SIG-M5 (cell line): ENCODE results near the gene DCBLD2.

Experiments
- DNase-seq: peaks from one replicate; lab custom pipeline; 2025; lab: John Stamatoyannopoulos, UW

The DCBLD2 gene

DNA sequence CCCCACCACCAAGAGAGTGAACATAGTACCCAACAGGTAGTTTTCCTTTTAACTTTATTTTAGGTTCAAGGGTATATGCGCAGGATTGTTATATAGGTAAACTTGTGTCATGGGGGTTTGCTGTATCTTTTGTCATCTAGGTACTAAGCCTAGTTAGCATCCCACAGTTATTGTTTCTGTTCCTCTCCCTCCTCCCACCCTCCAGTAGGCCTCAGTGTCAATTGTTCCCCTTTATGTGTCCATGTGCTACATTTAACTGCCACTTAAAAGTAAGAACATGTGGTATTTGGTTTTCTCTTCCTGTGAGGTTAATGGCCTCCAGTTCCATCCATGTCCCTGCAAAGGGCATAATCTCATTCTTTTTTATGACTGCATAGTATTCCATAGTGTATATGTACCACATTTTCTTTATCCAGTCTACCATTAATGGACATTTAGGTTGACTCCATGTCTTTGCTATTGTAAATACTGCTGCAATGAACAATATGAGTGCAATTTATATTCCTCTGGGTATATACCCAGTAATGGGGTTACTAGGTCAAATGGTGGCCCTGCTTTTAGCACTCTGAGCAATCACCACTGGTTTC is 72.2 kb downstream of the DCBLD2 start:
- no peak for DNase-seq

DNA sequence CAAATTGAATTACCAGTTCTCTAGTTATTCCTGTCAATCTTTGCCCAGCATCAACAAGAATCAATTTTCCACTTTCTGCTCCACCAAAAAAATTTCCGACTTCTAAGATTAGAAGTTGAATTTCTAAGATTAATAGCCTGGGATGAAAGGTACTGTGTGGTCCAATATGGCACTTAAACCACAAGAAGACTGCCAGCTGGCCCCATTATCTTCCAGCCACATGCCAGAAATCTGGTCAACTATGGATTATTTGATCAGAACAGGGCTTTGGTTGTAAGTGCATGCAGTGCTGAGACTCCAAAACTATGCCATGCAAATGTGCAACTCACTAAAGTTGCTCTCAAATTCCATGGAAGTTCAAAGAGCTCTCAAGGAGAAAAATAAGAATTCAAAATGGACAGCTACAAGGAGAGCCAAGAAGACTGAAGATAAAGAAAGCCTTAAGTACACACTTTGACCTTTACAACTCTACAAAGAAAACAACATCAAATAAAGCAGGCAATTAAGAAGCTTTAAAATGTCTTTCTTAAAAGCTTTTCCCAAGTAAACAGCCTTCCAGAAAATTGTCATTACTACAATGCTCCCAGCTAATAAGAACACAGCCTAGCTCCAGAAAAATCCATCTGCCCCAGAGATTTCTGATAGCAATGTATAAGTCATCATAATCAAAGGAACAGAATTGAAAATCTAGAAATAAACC is 74.1 kb downstream of the DCBLD2 start:
- DNase-seq: no peak

DNA sequence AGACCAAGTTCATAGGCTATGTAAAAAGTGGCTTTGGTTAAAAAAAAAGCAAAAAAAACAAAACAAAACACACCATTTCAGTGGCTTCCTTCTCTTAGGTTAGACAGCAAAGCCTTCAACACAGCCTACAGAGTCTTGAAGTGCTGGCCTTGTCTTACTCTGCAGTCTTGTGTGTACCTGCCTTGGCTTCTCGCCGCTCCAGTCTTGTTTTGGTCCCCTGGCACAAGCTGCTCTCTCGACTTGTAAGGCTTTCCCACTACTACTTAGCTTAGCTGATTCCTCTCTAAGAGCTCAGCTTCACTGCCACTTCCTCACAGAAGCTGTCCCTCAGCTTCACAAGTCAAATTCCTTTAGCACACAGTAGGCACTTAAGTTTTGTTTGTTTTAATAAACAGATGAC is 75.4 kb downstream of the DCBLD2 start:
- no peak for DNase-seq

DNA sequence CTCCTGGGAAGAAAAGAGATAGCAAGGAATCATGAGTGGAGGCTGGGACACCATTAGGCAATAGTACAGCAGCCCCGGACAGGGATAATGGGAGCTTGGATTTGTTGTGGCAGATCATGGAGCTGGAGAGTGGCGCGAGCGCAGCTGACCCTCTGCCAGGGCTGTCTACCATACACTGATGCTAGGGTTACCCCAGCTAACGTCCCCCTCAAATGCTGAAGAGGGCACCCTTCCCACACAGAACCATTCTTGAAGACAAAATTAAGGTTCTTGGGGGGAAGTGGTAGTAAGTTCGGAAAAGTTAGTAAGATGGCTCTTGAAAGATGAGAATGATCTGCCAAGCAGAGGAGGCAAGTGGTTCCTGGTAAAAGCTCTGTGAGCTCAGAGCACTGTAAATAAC is 77.2 kb downstream of the DCBLD2 start:
- DNase-seq: no peak

DNA sequence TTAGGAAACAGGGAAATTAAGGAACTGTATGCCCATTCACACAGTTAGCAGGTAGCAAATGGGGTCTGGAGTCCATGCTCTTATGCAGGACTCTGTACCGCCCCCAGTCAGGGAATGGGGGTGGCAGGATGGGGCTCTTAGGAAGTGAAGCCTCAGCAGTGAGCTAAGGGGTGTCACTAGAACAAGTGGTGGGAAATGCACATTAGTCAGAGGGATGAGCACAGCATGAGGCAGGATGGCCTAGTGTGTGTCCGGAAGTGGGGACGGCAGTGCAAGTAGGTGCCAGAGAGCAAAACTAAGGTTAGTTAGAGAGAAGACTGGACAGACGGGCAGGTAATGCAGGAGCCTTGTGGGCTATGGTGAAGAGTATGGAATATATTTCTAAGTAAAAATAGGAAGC is 77.7 kb downstream of the DCBLD2 start:
- DNase-seq: no peak

DNA sequence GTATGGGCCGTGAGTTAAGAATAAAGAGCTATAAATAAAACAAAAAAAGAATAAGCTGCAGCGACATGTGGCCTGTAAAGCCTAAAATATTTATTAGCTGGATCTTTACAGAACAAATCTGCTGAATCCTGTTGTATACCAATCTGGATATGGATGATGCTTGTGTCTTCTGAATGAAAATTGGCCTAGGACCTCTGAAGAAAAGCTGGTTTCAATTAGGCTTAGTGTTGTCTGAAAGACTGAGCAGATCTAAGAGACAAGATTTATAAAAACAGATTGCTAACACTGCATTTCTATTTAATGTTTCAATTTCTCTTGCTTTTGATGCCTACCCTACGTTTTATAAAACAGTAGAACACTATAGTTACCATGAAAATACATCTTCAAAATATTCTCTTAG is 80.4 kb downstream of the DCBLD2 start:
- DNase-seq: no peak

DNA sequence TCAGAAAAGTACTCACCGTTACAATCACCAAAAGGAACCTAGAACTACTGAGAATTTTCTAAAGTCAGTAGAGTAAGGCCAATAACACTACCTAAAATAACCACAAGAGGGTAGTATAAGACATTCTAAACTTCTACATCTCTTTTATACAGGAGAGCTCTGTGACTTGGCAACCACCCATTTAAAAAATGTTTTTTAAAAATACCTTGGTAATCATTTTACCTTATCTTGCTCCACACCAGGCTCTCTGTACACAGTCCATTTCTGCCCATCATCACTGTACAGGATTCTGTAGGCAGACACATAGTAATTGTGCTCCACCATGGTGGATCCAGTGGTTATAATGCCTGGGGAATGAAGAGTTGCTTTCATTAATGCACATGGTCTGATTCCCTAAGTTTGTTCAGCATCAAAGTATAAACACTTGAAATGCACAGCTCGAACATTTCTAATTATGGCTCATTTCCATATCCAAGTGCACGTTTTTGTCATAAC is 83.9 kb downstream of the DCBLD2 start:
- DNase-seq: no peak

DNA sequence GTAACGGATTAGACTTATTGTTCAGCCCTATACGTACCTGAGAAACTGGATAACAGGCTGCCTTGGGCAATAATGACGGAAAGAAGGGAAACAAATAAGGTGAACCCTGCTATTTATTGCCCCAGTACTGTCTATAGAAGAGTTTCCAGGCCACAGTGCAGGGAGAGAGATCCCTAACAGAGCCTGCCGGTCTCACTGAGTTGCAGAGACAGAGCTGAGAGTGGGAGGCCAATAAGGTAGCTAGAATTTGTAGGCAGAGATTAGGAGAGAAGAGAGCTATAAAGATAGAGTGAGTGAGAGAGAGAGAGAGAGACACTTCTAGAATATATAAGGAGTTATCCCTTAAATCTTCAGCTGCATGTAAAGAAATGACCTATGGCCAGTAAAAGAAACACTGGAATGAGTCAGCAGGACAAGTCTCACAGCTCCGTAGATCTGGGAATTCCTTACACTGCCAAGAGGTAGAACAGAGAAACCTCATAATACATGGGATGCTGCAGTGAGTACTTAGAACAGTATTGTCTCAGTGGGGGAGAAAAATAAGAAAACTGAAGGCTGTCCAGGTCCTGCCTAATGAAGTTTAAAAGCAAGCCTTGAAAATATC is 86.6 kb downstream of the DCBLD2 start:
- no peak for DNase-seq

DNA sequence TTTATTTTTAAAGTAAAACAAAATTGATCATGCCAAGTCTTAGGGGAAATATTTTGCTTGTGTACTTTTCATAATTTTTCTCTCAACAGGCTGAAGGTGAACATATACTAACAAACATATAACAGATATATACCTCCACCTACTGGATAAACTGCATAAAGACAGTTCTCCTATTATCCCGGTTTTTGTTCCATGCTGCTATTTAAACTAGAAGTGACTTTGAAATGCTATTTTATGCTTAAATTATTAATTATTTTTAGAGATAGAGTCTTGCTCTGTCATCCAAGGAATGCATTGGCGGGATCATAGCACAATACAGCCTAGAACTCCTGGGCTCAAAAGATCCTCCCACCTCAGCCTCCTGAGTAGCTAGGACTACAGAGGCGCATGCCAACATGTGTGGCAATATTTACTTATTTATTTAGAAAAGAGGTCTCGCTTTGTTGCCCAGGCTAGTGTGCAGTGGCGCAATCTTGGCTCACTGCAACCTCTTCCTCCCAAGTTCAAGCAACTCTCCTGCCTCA is 88.6 kb downstream of the DCBLD2 start:
- DNase-seq: no peak

DNA sequence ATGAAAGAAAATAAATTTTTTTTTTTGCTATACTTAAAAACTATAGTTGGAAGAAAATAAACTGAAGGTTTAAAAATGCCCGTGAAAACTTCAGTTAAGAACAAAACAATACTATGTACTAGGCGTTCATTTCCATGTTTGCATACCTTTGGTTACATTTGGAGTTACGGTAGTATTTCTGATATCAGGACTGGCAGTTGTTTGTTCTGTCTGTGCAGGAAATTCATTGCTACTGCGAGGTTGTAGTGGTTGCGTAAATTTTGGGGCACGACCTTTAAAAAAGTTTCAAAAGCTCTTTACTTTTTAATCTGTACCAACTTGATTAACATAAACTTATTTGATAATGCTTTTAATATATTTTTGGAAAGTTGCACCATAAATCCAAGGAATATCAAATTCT is 90.4 kb downstream of the DCBLD2 start:
- DNase-seq: no peak

DNA sequence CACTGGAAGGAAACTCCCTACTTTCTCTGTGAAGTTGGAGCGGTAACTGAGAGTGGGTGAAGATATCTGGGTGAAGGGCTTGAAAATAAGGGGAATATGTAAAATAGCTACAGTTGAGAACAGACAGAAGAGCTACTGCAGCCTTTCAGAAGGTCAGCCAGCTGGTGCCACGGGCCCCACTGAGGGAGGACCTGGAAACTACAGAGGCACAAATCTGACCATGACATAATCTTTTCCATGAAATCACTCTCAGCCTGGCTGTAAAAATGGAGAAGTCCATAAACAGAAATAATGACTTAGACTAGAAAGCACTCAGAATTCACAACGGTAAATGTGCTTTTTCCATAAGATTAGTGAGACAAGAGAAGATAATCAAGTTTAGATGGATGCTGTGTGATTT is 91.9 kb downstream of the DCBLD2 start:
- no peak for DNase-seq

DNA sequence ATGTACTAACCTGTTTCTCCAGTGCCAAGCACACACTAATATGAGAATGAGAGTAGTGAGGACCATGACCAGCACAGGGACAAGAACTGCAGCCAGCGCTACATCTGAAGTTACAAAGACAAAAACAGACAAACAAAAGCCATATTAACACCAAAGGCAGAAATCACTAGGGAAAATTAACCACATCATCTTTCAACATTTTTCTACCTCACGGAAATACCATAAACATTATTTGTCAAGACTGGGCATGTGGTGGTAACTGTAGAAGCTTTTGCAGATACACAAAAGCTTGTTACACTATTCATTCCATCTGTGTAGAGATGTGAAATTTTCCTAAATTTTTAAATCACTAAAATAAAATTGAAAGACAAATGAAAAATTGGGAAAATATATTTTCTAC is 93.4 kb downstream of the DCBLD2 start:
- DNase-seq: no peak

DNA sequence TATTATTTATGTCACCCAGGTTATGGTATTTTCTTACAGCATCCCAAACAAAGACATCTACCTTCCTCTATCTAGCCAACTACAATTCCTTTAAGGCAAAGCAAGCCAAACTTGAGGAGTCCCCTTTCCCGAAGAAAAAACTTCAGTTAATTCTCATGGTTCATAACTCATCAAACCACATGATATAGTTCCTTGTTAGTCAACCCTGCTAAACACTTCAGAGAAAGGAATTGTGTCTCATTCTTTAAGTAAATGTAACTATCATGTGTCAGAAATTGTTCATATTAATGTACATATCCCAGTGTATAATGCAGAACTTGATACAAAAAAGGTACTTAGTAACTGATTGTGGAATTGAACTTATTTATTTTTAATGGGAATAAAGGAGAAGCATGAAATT is 93.9 kb downstream of the DCBLD2 start:
- no peak for DNase-seq

DNA sequence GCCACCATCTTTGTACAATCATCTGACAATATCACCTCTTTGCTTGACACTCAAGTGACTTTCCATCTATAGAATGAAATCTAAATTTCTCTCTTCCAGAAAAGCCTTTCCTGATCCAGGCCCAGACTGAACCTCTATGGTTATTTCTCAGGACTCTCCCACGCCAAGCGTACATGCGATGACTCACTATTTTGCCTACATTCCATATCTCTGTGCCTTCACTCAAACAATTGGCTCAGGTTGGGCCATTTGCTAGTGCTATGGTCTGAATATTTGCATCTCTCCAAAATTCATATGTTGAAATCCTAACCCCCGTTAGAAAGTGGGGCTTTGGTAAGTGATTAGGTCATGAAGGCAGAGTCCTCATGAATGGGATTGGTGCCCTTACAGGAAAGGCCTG is 94.5 kb downstream of the DCBLD2 start:
- no peak for DNase-seq

DNA sequence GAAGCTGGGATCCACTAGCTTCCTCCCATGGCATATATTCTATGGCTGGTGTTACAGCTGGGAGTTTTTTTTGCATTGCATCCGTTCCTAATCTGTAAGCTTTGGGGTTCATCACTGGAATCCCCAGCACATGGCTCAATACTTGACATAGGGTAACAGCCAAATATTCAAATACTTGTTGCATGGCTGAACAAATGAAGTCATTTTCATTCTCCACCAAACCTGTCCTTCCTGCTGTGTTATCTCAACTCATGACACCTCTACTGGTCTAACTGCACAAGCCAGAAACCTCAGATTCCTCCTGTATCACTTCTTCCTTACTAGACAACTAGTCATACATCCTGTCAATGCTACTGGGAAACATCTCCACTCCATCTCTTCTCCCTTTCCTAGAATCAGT is 95.0 kb downstream of the DCBLD2 start:
- DNase-seq: no peak

DNA sequence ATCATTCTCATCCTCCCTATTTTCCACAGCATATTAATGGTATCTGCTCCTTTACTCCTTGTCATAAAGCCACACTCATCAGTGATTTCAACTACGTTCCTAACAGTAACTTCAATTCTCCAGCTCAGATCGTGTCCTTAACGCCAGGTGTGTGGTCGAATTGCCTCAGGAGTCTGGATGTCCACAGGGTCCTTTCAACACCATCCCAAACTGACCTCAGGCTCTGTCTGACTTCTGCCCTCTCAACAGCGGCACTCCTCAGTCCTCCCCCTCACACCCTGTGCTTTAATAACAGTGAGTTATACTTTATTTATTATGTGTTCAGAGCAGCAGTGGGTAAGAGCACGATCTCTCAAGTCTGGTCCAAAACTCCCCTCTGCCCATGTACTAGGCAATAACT is 95.9 kb downstream of the DCBLD2 start:
- DNase-seq: no peak

DNA sequence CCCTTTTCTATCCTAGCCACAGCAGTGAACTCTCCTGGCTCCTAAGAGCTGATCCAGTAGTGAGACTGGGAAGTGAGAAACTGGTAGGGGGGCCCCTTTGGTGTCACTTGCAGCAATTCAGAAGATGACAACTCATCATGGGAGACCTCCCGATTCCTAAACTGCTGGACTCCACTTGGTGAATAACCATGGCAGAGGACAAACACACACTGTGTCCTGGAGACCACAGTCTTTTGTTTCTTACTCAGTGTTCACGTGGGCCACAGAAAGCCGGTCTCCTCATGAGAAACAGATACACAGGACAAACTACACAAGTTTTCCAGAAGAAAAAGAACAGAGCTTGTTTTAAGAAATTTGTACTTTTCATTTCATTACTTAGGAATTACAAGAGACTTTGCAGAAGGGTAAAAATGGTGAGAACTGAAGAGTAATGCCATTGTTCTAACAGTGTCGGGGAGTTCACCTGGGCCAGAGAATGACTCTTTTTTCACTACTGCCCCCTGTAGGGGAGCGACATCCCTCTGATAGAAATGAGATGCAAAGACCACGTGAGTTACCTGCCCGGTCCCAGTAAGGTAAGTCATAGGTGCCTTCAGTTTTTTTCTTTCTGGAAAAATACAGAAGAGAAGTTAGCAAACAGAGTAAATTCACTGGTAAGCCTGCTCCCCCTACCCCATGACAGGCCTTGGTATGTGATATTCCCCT is 100.3 kb downstream of the DCBLD2 start:
- no peak for DNase-seq

DNA sequence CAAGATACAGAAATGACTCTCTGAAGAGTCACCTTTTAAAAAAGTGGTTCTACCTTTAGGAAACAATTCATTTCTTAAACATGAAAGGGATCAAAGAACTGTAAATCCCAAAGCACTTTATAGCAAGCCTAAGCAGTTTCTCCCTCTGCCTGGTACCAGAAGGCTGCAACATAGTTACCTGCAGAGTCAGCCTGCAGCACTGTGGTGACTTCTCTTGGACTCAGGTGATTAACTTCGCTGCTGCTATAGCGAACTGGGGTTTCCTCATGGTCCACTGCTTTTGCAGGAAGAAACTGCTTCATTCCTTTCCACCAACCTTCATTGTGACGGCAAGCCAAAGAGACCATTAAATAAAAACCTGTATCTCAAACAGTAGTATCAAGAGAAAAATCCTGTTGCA is 101.1 kb downstream of the DCBLD2 start:
- DNase-seq: no peak

DNA sequence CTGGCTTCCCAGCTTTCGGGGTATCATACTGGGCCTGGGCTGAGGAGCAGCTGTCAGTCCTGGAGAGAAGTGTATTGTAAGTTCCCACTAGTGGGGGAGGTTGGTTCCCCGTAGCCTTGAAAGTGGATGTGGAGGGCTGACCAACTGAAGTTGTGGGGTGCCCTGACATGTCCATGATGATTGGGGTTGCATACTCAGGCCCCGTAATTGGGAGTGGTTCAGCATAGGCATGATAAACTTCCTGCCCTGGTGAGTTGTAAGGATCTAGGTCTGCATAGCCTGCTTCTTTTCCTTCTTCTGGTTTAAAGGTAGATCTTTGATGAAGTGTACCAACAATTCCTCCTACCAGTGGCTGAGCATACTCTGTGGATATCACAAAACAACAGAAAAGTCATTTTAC is 102.0 kb downstream of the DCBLD2 start:
- DNase-seq: no peak

DNA sequence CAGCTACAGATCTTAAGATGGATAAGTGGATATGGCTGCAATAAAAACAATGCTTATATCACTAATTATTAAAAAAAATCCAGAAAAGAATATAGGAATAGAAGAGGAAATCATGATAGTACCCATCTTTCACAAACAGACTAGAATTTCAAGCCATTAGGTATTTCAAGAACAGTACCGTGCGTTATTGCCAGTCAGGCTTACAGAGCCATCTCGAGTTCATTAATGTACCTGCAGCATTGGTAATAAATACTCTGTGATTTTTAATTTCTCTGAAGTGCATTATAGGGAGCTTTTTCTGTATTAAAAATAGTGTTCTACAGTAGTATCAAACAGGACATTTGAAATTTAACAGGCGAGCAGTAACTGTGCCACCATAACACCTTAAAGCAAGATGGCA is 102.7 kb downstream of the DCBLD2 start:
- DNase-seq: no peak

DNA sequence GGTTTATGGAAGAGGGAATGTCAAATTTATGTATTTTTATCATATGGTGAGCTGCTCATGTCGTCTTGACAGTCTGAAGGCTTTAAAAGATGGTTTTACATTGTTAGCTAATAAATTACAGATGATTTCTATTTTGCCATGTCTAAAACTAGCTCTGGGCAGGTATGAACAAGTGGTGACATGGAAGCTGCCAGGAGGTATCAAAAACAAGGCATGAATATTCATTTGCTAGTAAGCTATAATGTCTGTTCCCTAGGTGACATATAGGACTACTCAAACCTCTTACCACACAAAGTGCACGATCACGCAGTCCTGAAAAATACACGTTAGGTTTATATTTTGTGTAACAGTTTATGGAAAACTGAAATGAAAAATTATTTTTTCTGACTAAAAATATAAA is 103.6 kb downstream of the DCBLD2 start:
- DNase-seq: no peak

DNA sequence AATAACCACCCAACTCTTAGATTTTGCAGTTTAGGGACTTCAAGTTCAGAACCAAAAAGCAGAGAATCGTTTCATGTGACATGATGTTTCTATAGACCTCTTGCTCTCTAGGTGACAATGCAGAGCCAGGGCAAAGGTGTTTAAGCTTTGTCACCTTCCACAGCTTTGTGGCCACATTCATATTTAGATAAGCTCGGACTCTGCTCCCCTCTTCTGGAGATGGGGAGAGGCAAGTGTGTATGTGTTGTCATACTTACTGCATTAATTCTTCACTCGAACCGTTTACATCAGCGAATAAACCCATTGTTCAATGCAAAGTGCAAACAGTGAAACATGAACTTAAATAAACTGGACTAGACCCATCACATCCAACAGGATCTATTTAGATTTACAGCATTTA is 105.2 kb downstream of the DCBLD2 start:
- no peak for DNase-seq

DNA sequence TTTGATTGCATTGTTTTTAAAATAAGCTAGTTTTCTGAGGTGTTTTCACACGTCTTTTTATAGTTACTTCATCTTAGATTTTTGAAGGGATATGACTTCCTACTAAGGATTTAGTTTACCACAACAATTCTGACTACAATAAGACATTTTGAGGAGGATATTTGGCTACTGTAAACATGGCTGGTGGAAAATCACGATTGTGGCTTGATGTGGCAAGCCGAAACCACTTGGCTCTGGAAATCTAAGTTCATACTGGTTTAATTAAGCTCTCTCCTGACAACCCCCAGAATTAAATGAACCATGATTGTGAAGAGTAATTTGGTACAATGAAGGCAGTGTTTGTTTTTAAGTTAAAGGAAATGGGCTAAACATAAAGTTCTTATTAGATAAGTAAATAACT is 107.5 kb downstream of the DCBLD2 start:
- no peak for DNase-seq
